Tibial artery (tissue), 4 donors: ENCODE data around the gene WNT6.
A peak's percentile ranks its signal among the peaks of the same experiment; 100 is the strongest.

Source experiments
- DNase-seq, 2 donors: peaks; one replicate each; pipeline ENCODE4 v3.0.0-alpha.2; 2019
- H3K27ac ChIP-seq, 2 donors: fragments of 200-600 bp; sonication (generic) in 1 of 2; 1 replicate in 1 of 2; 2 replicates in 1 of 2; pipeline ENCODE4 v1.5.1; 2018 to 2019; ENCODE audit warnings: mild to moderate bottlenecking in 1 of 2
- H3K27me3 ChIP-seq, 2 donors: fragments of 200-600 bp; sonication (generic) in 1 of 2; one replicate each; pipeline versions ENCODE4 v1.5.1 to v1.6.0; 2016 to 2019
- H3K36me3 ChIP-seq, 3 donors: fragments of 200-600 bp; sonication (generic) in 2 of 3; one replicate each; pipeline ENCODE4 v1.5.1; 2016 to 2019; ENCODE audit warnings: mild to moderate bottlenecking in 2 of 3
- H3K4me1 ChIP-seq, 4 donors: fragments of 200-600 bp; sonication (generic) in 2 of 4; 1 replicate in 3 of 4; 2 replicates in 1 of 4; pipeline ENCODE4 v1.5.1; 2016 to 2019
- H3K4me3 ChIP-seq, 2 donors: fragments of 200-600 bp; sonication (generic) in 1 of 2; 1 replicate in 1 of 2; 2 replicates in 1 of 2; pipeline ENCODE4 v1.5.1; 2018 to 2019; ENCODE audit warnings: mild to moderate bottlenecking in 2 of 2
- H3K9me3 ChIP-seq, 3 donors: fragments of 200-600 bp; sonication (generic) in 1 of 3; one replicate each; pipeline ENCODE4 v1.5.1; 2016 to 2019
- intact Hi-C: fragments of 100-400 bp; cut with DNase I; formaldehyde crosslinking; loops from one replicate; pipeline ENCODE4 v1.15.0; 2023; ENCODE audit warnings: low total_unique reads
- TF ChIP-seq, protein P1 (sequence below), 2 experiments: fragments of 200-600 bp in 1 of 2; fragments of 450-650 bp in 1 of 2; IDR thresholded peaks; one replicate each; pipeline ENCODE4 v1.5.1; 2017 to 2019; ENCODE audit warnings: antibody characterized with exemption in 2 of 2, mild to moderate bottlenecking in 1 of 2, moderate library complexity in 1 of 2

The WNT6 gene

DNA sequence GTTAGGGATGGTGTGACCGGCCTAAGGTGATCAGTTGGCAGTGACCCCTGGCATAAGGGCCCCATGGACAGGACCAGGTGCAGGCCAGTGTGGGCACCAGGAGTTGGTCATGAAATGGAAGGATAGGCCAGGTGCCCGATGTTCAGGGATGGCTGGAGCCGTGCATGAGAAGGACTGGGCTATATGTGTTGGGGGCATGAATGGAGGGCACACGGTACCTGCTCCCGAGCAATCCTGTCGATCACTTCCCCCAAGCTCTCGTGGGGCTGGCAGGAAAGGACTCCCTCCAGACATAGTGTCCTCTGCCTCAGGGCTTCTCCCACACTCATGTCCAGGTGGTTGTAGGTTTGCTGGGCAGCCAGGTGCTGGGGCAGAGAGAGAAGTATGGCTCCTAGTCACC, 35.6 kb upstream of the WNT6 start:
- no peak for DNase-seq
- intact Hi-C loops: no loop called here
- H3K36me3 ChIP-seq: peaks cover 0 to 20% (median 7%) of the 10 kb centered on the region in 3 donors
- H3K4me1 ChIP-seq: no peaks in the 10 kb centered on the region
- H3K9me3 ChIP-seq: no peaks in the 10 kb centered on the region
- H3K4me3 ChIP-seq: no peak overlapping the region
- H3K27ac ChIP-seq: no peak overlapping the region
- TF ChIP-seq, protein P1, sequence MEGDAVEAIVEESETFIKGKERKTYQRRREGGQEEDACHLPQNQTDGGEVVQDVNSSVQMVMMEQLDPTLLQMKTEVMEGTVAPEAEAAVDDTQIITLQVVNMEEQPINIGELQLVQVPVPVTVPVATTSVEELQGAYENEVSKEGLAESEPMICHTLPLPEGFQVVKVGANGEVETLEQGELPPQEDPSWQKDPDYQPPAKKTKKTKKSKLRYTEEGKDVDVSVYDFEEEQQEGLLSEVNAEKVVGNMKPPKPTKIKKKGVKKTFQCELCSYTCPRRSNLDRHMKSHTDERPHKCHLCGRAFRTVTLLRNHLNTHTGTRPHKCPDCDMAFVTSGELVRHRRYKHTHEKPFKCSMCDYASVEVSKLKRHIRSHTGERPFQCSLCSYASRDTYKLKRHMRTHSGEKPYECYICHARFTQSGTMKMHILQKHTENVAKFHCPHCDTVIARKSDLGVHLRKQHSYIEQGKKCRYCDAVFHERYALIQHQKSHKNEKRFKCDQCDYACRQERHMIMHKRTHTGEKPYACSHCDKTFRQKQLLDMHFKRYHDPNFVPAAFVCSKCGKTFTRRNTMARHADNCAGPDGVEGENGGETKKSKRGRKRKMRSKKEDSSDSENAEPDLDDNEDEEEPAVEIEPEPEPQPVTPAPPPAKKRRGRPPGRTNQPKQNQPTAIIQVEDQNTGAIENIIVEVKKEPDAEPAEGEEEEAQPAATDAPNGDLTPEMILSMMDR (IDR thresholded peaks at IDR 0.05): no peak
- no peaks in the 10 kb centered on the region for H3K27me3 ChIP-seq

DNA sequence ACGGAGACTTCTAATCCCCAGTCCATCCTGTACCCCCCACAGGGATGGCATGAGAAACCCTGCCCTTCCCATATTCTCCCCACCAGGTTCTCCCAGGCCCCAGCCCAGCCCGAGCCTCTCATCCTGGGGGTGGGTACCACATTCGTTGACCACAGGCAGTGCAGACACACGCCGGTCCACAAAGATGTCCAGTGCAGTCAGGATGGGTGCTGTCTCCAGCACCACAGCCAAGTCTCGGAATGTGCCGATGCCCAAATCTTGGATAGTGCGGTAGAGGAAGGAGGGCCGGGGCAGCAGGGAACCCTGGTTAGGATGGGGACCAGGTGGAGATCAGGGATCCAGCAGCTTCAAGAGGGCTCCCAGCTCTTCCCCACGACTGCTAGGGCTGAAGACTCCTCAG, 32.8 kb upstream of the WNT6 start:
- TF ChIP-seq, protein P1 (IDR thresholded peaks at IDR 0.05): no peak
- no peaks in the 10 kb centered on the region for H3K36me3 ChIP-seq
- H3K27me3 ChIP-seq: no peaks in the 10 kb centered on the region
- H3K4me3 ChIP-seq: no peak overlapping the region
- intact Hi-C loops: no loop called here
- DNase-seq: peak in 1 of 2 donors; percentile 46
- H3K27ac ChIP-seq: no peak overlapping the region
- no peaks in the 10 kb centered on the region for H3K9me3 ChIP-seq
- H3K4me1 ChIP-seq: peaks cover 0 to 19% (median 8%) of the 10 kb centered on the region in 4 donors

DNA sequence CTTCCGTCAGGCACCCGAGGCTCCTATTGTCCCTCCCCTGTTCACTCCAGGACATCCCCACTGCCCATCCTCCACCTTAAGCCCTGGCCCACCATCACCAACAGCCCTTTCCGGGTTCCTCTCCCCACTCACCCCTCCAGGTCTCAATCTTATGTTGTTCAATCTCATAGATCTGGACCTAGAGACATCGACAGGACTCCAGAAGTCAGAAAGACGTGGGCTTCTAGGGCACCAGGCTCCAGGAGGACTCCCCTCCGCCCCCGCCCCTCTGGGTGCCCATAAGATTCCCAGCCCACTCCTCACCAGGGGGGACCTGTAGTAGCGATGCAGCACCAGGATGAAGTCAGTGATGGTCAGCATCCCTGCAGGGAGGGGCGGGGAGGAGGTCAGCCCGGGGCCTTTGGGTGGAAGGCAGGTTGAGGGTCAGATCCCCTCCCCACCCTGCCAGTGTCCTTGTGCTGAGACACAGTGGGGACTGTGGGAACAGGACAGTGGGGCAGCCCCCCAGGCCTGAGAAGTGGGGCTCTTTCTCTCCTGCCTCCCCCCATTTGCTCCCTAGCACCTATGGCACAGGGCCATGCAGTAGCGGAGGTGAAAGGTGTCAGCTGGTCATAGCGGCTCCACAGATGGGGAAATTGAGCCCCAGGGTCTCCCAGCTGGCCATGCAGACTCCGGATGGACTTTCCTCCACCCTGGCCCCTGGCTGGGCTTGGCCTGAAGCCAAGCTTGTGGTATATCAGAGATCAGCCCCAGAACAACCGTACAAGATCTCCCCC, 31.7 kb upstream of the WNT6 start:
- TF ChIP-seq, protein P1 (IDR thresholded peaks at IDR 0.05): no peak
- no peaks in the 10 kb centered on the region for H3K9me3 ChIP-seq
- intact Hi-C loops: no loop called here
- no peak overlapping the region for H3K27ac ChIP-seq
- DNase-seq: no peak
- H3K36me3 ChIP-seq: no peaks in the 10 kb centered on the region
- H3K4me3 ChIP-seq: no peak overlapping the region
- no peaks in the 10 kb centered on the region for H3K27me3 ChIP-seq
- peaks cover 0 to 30% (median 19%) of the 10 kb centered on the region in 4 donors for H3K4me1 ChIP-seq

DNA sequence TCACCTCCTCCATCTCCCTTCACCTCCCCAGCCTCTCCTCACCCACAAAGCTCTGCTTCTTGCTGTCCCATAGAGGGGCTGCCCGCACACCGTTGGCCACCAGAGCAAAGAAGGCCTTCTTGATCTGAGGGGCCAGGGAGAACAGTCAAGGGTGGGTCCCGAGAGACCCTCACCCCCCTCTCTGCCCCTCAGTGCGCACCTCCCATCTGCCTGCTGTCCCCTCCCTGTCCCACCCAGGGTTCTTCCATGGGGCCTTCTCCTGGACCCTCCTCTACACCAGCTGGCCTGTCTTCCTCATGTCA, 31.2 kb upstream of the WNT6 start:
- no peaks in the 10 kb centered on the region for H3K36me3 ChIP-seq
- TF ChIP-seq, protein P1 (IDR thresholded peaks at IDR 0.05): no peak
- no peaks in the 10 kb centered on the region for H3K27me3 ChIP-seq
- no peaks in the 10 kb centered on the region for H3K9me3 ChIP-seq
- H3K4me1 ChIP-seq: peaks cover 0 to 36% (median 23%) of the 10 kb centered on the region in 4 donors
- intact Hi-C loops: no loop called here
- H3K4me3 ChIP-seq: no peak overlapping the region
- peak in 1 of 2 donors; percentile 48 for DNase-seq
- no peak overlapping the region for H3K27ac ChIP-seq

DNA sequence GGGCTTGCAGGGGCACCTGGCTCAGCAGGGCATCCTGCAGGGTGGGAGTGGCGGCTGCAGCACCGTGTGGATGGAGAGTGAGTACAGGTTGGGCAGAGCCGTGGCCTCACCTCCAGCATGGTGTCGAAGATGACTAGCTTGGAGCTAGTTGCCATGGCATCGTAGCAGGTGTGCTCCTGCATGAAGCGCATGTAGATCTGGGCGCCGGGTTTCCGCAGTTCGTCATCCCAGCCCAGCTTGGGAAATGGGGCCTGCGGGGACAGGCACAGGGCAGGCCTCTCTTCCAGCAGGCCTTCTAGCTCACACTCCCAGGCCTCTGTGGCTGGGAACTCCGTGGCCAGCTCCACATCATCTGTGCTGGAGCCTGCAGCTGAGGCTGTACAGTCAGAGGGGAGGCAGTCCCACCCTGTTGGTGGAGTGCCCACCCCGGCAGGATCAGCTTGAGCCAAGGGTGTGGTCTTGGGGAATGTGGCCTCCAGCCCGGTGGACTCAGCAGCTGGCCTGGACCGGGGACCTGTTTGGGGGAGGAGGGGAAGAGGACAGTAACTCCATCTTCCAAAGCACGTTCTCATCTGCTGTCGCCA, 29.6 kb upstream of the WNT6 start:
- peak in 1 of 2 donors; percentile 64 for DNase-seq
- Histone ChIP-seq H3K27me3 (no peaks in the 10 kb centered on the region), H3K9me3 (no peaks in the 10 kb centered on the region), H3K36me3 (no peaks in the 10 kb centered on the region), H3K27ac (no peak overlapping the region), H3K4me3 (no peak overlapping the region), H3K4me1 (peaks cover 0 to 36% (median 25%) of the 10 kb centered on the region in 4 donors)
- intact Hi-C loops: no loop called here
- TF ChIP-seq, protein P1 (IDR thresholded peaks at IDR 0.05): no peak
